ENCODE results near the gene CNMD. TPM values are rescaled to one million over a fixed set of nuclear protein-coding genes. Genes with fewer than 3 reads are reported as not detected.

Gene CNMD
- polyA plus RNA-seq, 1 of the 3 experiments (the other 2 are of a cell fraction) = not detected

DNA sequence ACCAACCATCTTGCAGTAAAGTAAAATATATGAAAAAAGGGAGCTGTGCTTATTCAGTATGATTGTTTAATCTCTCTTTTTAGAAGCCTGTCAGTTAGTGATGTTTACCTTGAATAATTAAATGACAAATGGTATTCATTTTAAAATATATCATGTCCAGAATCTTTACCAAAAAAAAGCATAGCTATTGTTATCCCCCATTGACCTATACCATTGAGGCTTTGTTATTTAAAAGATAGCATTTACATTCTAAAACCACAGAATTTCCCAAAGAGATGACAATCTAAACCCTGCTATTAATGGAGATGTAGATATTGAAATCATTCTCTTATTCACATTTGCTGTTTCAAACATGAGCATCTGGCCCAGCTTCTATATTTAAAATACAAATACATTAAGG lies 2.2 kb downstream of the CNMD start:
- Histone ChIP-seq H3K27me3 (ENCODE audit: insufficient read depth) (no peaks in the 10 kb centered on the region), H3K27ac (ENCODE audit: low read depth in 2 of 2, low read length in 1 of 2) (peak overlapping the region in 1 of 2 experiments; percentile 53; a peak in 1 of 4 replicates), H3K4me2 (no peak overlapping the region), H3K9ac (no peak overlapping the region), H3K9me3 (no peaks in the 10 kb centered on the region), H3K4me1 (ENCODE audit: control insufficient read depth in 1 of 2, insufficient read depth in 2 of 2, low read depth in 1 of 2, low read length in 1 of 2) (peaks cover 0 to 8% of the 10 kb centered on the region in 2 experiments; a peak in 2 of 4 replicates), H3K4me3 (ENCODE audit: low read depth in 2 of 2, low read length in 1 of 2) (no peak overlapping the region), H4K20me1 (ENCODE audit: insufficient read depth) (no peaks in the 10 kb centered on the region), H3K9me2 (no peaks in the 10 kb centered on the region), H3K36me3 (replicated peaks in 1 of 2; ENCODE audit: control insufficient read depth in 1 of 2, insufficient read depth in 2 of 2, low read length in 1 of 2) (no peaks in the 10 kb centered on the region), H3K79me2 (ENCODE audit: insufficient read depth) (no peaks in the 10 kb centered on the region), H2AFZ (ENCODE audit: low read depth) (no peak overlapping the region), H3F3A (replicated peaks; ENCODE audit: insufficient read depth) (no peaks in the 10 kb centered on the region)
- CTCF ChIA-PET = interaction anchor here (0.6 to 1.4 kb wide), 4 partner anchors 27 to 231 kb away, joined by 3 read pairs; no protein-coding TSS in a partner anchor
- no peak for TF ChIP-seq RAD21 (IDR thresholded peaks at IDR 0.05; ENCODE audit: low read length)
- no peak for TF ChIP-seq SIN3A (IDR thresholded peaks at IDR 0.05; ENCODE audit: borderline replicate concordance, low read depth, low read length)
- TF ChIP-seq, protein P1, sequence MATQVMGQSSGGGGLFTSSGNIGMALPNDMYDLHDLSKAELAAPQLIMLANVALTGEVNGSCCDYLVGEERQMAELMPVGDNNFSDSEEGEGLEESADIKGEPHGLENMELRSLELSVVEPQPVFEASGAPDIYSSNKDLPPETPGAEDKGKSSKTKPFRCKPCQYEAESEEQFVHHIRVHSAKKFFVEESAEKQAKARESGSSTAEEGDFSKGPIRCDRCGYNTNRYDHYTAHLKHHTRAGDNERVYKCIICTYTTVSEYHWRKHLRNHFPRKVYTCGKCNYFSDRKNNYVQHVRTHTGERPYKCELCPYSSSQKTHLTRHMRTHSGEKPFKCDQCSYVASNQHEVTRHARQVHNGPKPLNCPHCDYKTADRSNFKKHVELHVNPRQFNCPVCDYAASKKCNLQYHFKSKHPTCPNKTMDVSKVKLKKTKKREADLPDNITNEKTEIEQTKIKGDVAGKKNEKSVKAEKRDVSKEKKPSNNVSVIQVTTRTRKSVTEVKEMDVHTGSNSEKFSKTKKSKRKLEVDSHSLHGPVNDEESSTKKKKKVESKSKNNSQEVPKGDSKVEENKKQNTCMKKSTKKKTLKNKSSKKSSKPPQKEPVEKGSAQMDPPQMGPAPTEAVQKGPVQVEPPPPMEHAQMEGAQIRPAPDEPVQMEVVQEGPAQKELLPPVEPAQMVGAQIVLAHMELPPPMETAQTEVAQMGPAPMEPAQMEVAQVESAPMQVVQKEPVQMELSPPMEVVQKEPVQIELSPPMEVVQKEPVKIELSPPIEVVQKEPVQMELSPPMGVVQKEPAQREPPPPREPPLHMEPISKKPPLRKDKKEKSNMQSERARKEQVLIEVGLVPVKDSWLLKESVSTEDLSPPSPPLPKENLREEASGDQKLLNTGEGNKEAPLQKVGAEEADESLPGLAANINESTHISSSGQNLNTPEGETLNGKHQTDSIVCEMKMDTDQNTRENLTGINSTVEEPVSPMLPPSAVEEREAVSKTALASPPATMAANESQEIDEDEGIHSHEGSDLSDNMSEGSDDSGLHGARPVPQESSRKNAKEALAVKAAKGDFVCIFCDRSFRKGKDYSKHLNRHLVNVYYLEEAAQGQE (IDR thresholded peaks at IDR 0.05; ENCODE audit: low read depth, low read length) = no peak
- TF ChIP-seq FOXM1 (IDR thresholded peaks at IDR 0.05; ENCODE audit: low read depth) = no peak
- TF ChIP-seq TEAD4 (IDR thresholded peaks at IDR 0.05; ENCODE audit: borderline replicate concordance, insufficient read depth) = no peak
- no peak for TF ChIP-seq TCF12 (IDR thresholded peaks at IDR 0.05)
- no peak for TF ChIP-seq EZH2phosphoT487 (IDR thresholded peaks at IDR 0.05; ENCODE audit: borderline replicate concordance, low read depth)
- TF ChIP-seq, protein P2, sequence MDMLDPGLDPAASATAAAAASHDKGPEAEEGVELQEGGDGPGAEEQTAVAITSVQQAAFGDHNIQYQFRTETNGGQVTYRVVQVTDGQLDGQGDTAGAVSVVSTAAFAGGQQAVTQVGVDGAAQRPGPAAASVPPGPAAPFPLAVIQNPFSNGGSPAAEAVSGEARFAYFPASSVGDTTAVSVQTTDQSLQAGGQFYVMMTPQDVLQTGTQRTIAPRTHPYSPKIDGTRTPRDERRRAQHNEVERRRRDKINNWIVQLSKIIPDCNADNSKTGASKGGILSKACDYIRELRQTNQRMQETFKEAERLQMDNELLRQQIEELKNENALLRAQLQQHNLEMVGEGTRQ (IDR thresholded peaks at IDR 0.05; ENCODE audit: borderline replicate concordance, low read depth, low read length) = no peak
- no peak for TF ChIP-seq RXRA (IDR thresholded peaks at IDR 0.05; ENCODE audit: borderline replicate concordance, low read depth)
- TF ChIP-seq NFIC (IDR thresholded peaks at IDR 0.05; ENCODE audit: borderline replicate concordance) = no peak
- TF ChIP-seq MEF2A (IDR thresholded peaks at IDR 0.05; ENCODE audit: borderline replicate concordance, low read depth) = no peak
- TF ChIP-seq POLR2AphosphoS5 (IDR thresholded peaks at IDR 0.05; ENCODE audit: low read depth, low read length) = no peak
- TF ChIP-seq, protein P3, sequence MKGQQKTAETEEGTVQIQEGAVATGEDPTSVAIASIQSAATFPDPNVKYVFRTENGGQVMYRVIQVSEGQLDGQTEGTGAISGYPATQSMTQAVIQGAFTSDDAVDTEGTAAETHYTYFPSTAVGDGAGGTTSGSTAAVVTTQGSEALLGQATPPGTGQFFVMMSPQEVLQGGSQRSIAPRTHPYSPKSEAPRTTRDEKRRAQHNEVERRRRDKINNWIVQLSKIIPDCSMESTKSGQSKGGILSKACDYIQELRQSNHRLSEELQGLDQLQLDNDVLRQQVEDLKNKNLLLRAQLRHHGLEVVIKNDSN (IDR thresholded peaks at IDR 0.05; ENCODE audit: borderline replicate concordance, low read depth) = no peak
- no peak for TF ChIP-seq GATA2 (CRISPR knock-in tag; IDR thresholded peaks at IDR 0.05)
- TF ChIP-seq, protein P4, sequence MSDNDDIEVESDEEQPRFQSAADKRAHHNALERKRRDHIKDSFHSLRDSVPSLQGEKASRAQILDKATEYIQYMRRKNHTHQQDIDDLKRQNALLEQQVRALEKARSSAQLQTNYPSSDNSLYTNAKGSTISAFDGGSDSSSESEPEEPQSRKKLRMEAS (IDR thresholded peaks at IDR 0.05; ENCODE audit: low read depth) = no peak
- no peak for TF ChIP-seq SMC3 (IDR thresholded peaks at IDR 0.05; ENCODE audit: low read depth, low read length)
- no peak for DNase-seq
- POLR2A ChIA-PET = no interaction called here
